Transverse colon (tissue), 4 donors: Measurements from ENCODE around the gene JAG1.

Source experiments
- POLR2A ChIP-seq: fragments of 450-650 bp; IDR thresholded peaks from one replicate; pipeline ENCODE4 v1.6.1; 2016; ENCODE audit warnings: antibody characterized with exemption, mild to moderate bottlenecking, moderate library complexity
- POLR2AphosphoS5 ChIP-seq, 3 donors: sonication (generic); formaldehyde crosslinking; IDR thresholded peaks; one replicate each; pipeline ENCODE4 v1.6.1; 2016; ENCODE audit warnings: antibody characterized with exemption in 3 of 3
- TF ChIP-seq, protein P1 (sequence below), 5 experiments: fragments of 200-600 bp in 3 of 5; fragments of 450-650 bp in 2 of 5; sonication (generic) in 3 of 5; IDR thresholded peaks; 1 replicate in 2 of 5; 2 replicates in 3 of 5; pipeline ENCODE4 v1.5.1; 2016 to 2017; ENCODE audit warnings: antibody characterized with exemption in 5 of 5, inconsistent platforms in 3 of 5, mild to moderate bottlenecking in 2 of 5, moderate library complexity in 1 of 5

- TF ChIP-seq, protein P1, sequence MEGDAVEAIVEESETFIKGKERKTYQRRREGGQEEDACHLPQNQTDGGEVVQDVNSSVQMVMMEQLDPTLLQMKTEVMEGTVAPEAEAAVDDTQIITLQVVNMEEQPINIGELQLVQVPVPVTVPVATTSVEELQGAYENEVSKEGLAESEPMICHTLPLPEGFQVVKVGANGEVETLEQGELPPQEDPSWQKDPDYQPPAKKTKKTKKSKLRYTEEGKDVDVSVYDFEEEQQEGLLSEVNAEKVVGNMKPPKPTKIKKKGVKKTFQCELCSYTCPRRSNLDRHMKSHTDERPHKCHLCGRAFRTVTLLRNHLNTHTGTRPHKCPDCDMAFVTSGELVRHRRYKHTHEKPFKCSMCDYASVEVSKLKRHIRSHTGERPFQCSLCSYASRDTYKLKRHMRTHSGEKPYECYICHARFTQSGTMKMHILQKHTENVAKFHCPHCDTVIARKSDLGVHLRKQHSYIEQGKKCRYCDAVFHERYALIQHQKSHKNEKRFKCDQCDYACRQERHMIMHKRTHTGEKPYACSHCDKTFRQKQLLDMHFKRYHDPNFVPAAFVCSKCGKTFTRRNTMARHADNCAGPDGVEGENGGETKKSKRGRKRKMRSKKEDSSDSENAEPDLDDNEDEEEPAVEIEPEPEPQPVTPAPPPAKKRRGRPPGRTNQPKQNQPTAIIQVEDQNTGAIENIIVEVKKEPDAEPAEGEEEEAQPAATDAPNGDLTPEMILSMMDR (IDR thresholded peaks at IDR 0.05), result no peak
- TF ChIP-seq POLR2AphosphoS5 (IDR thresholded peaks at IDR 0.05), result no peak
- no peak for TF ChIP-seq POLR2A
These were observed 10.0 kb downstream of the JAG1 start for GRCh38 chr20:10663756-10664155.
